Uterus (tissue), 4 donors: Measurements from ENCODE around the gene IGF2R. TPM values are rescaled to one million over a fixed set of nuclear protein-coding genes. Genes with fewer than 3 reads are reported as not detected.

Experiments
- DNase-seq, 2 donors: peaks; one replicate each; pipeline ENCODE4 v3.0.0-alpha.2; 2019 to 2020
- H3K27ac ChIP-seq, 2 donors: fragments of 200-600 bp; sonication (generic); 1 replicate in 1 of 2; 2 replicates in 1 of 2; pipeline ENCODE4 v1.5.1; 2016 to 2018
- H3K27me3 ChIP-seq, 2 donors: fragments of 200-600 bp; sonication (generic); one replicate each; pipeline ENCODE4 v1.5.1; 2018 to 2019; ENCODE audit warnings: control low read depth in 1 of 2
- H3K36me3 ChIP-seq, 2 donors: fragments of 200-600 bp; sonication (generic); one replicate each; pipeline ENCODE4 v1.5.1; 2019; ENCODE audit warnings: control low read depth in 1 of 2
- H3K4me1 ChIP-seq, 2 donors: fragments of 200-600 bp; sonication (generic); one replicate each; pipeline ENCODE4 v1.5.1; 2018 to 2019; ENCODE audit warnings: control low read depth in 1 of 2
- H3K4me3 ChIP-seq, 2 donors: fragments of 200-600 bp; sonication (generic); 1 replicate in 1 of 2; 2 replicates in 1 of 2; pipeline ENCODE4 v1.5.1; 2018 to 2019; ENCODE audit warnings: mild to moderate bottlenecking in 1 of 2
- H3K9me3 ChIP-seq, 2 donors: fragments of 200-600 bp; sonication (generic); one replicate each; pipeline ENCODE4 v1.5.1; 2019; ENCODE audit warnings: control low read depth in 1 of 2
- POLR2A ChIP-seq, 2 donors: fragments of 450-650 bp; IDR thresholded peaks; one replicate each; pipeline ENCODE4 v1.6.1; 2016; ENCODE audit warnings: antibody characterized with exemption in 2 of 2, mild to moderate bottlenecking in 1 of 2, moderate library complexity in 1 of 2
- intact Hi-C: fragments of 100-400 bp; cut with DNase I; formaldehyde crosslinking; loops from one replicate; pipeline ENCODE4 v1.15.1; 2023; ENCODE audit warnings: low total_unique reads
- total RNA-seq, 4 donors: library from RNA; depleted of rRNA in 3 of 4; stranded (reverse); fragments of >200 nt in 3 of 4; gene quantifications; one replicate each; pipeline versions ENCODE4 v1.1.0 to v1.2.4, GENCODE V29; 2014 to 2023
- TF ChIP-seq, protein P1 (sequence below), 4 experiments: fragments of 200-600 bp in 2 of 4; fragments of 450-650 bp in 2 of 4; sonication (generic) in 2 of 4; IDR thresholded peaks; one replicate each; pipeline ENCODE4 v1.5.1; 2016 to 2019; ENCODE audit warnings: antibody characterized with exemption in 4 of 4, mild to moderate bottlenecking in 2 of 4, moderate library complexity in 1 of 4
- donor health status: DM: yes; HTN: yes; CAD: no.

Gene IGF2R
- total RNA-seq, 4 donors from 2014 or later: 36.5 to 91.7 (median 61.7) TPM

DNA sequence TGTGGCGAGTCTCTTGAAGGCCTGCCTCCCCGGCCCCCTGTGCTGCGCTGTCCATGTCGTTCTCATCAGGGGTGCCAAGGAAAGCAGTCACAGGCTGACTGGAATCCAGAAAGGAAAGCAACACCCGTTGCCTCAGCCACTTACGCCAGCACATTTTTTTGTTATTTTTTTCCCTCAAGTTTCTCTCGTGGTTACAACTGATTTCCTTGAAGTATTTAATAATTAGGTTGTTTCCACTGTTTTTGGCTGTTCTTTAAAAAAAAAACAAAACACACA is 134.9 kb downstream of the IGF2R start:
- TF ChIP-seq, protein P1, sequence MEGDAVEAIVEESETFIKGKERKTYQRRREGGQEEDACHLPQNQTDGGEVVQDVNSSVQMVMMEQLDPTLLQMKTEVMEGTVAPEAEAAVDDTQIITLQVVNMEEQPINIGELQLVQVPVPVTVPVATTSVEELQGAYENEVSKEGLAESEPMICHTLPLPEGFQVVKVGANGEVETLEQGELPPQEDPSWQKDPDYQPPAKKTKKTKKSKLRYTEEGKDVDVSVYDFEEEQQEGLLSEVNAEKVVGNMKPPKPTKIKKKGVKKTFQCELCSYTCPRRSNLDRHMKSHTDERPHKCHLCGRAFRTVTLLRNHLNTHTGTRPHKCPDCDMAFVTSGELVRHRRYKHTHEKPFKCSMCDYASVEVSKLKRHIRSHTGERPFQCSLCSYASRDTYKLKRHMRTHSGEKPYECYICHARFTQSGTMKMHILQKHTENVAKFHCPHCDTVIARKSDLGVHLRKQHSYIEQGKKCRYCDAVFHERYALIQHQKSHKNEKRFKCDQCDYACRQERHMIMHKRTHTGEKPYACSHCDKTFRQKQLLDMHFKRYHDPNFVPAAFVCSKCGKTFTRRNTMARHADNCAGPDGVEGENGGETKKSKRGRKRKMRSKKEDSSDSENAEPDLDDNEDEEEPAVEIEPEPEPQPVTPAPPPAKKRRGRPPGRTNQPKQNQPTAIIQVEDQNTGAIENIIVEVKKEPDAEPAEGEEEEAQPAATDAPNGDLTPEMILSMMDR (IDR thresholded peaks at IDR 0.05): no peak
- TF ChIP-seq POLR2A (IDR thresholded peaks at IDR 0.05): no peak
- H3K4me3 ChIP-seq: no peak overlapping the region
- H3K27ac ChIP-seq: no peak overlapping the region

DNA sequence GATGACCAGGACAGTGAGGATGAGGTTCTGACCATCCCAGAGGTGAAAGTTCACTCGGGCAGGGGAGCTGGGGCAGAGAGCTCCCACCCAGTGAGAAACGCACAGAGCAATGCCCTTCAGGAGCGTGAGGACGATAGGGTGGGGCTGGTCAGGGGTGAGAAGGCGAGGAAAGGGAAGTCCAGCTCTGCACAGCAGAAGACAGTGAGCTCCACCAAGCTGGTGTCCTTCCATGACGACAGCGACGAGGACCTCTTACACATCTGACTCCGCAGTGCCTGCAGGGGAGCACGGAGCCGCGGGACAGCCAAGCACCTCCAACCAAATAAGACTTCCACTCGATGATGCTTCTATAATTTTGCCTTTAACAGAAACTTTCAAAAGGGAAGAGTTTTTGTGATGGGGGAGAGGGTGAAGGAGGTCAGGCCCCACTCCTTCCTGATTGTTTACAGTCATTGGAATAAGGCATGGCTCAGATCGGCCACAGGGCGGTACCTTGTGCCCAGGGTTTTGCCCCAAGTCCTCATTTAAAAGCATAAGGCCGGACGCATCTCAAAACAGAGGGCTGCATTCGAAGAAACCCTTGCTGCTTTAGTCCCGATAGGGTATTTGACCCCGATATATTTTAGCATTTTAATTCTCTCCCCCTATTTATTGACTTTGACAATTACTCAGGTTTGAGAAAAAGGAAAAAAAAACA is 136.1 kb downstream of the IGF2R start:
- Histone ChIP-seq H3K27ac (no peak overlapping the region), H3K36me3 (no peaks in the 10 kb centered on the region), H3K9me3 (no peaks in the 10 kb centered on the region), H3K4me3 (no peak overlapping the region), H3K27me3 (no peaks in the 10 kb centered on the region), H3K4me1 (no peaks in the 10 kb centered on the region)
- TF ChIP-seq POLR2A (IDR thresholded peaks at IDR 0.05): no peak
- TF ChIP-seq, protein P1 (IDR thresholded peaks at IDR 0.05): no peak
- intact Hi-C loops: no loop called here
- DNase-seq: no peak

More for the DNA sequence above, 134.9 kb downstream of the IGF2R start:
- intact Hi-C loops: no loop called here
- Histone ChIP-seq H3K9me3 (no peaks in the 10 kb centered on the region), H3K27me3 (no peaks in the 10 kb centered on the region), H3K36me3 (no peaks in the 10 kb centered on the region), H3K4me1 (no peaks in the 10 kb centered on the region)
- DNase-seq: no peak

DNA sequence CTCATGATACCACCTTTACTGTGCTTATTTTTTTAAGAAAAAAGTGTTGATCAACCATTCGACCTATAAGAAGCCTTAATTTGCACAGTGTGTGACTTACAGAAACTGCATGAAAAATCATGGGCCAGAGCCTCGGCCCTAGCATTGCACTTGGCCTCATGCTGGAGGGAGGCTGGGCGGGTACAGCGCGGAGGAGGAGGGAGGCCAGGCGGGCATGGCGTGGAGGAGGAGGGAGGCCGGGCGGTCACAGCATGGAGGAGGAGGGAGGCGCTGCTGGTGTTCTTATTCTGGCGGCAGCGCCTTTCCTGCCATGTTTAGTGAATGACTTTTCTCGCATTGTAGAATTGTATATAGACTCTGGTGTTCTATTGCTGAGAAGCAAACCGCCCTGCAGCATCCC is 137.1 kb downstream of the IGF2R start:
- Histone ChIP-seq H3K4me3 (no peak overlapping the region), H3K36me3 (no peaks in the 10 kb centered on the region), H3K9me3 (no peaks in the 10 kb centered on the region), H3K4me1 (no peaks in the 10 kb centered on the region), H3K27ac (no peak overlapping the region), H3K27me3 (no peaks in the 10 kb centered on the region)
- no peak for DNase-seq
- intact Hi-C loops: no loop called here
- TF ChIP-seq, protein P1 (IDR thresholded peaks at IDR 0.05): no peak
- no peak for TF ChIP-seq POLR2A (IDR thresholded peaks at IDR 0.05)

DNA sequence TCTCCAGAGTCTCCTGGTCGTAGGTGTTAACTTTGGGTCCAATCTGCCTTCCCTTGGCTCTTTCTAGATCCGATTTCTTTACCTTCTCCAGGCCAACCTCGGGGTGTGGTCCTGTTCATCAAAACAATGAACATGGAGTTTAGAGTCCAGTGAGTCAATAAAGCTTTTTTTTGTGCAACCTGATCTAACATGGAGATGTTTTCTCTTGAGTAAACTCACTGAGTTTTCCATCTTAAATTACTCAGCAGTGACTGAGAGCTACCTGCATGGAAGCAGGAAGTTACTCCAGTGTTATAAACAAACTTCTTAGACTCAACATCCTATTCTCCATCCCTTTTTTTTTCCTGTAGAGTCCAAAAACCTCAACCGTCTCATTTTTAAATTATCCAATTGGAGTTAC is 137.8 kb downstream of the IGF2R start:
- no peak for DNase-seq
- TF ChIP-seq, protein P1 (IDR thresholded peaks at IDR 0.05): no peak
- TF ChIP-seq POLR2A (IDR thresholded peaks at IDR 0.05): no peak
- Histone ChIP-seq H3K4me3 (no peak overlapping the region), H3K27ac (no peak overlapping the region), H3K27me3 (no peaks in the 10 kb centered on the region), H3K4me1 (no peaks in the 10 kb centered on the region), H3K36me3 (no peaks in the 10 kb centered on the region), H3K9me3 (no peaks in the 10 kb centered on the region)
- intact Hi-C loops: no loop called here

DNA sequence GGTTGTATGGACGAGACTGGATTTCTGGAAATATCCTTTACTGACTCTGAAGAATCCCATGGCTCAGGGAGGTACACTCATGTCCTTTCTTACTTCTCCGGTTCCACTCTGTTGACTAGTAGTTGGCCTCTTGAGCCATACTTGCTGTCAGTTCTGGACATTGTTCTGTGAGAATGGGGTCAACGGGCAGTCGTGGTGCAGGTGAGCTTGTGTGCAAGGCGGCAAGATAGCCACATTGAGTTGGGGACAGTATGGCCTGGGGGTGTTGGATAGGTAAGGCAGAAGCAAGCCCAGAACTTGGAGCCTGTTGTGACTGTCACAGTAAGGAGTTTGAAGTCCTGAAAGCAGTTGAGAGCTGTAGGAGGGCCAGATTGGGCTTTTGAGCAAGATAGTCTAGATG is 139.2 kb downstream of the IGF2R start:
- TF ChIP-seq, protein P1 (IDR thresholded peaks at IDR 0.05): no peak
- no peak for TF ChIP-seq POLR2A (IDR thresholded peaks at IDR 0.05)
- H3K4me1 ChIP-seq: no peaks in the 10 kb centered on the region
- H3K36me3 ChIP-seq: no peaks in the 10 kb centered on the region
- H3K27ac ChIP-seq: no peak overlapping the region
- H3K27me3 ChIP-seq: no peaks in the 10 kb centered on the region
- no peak overlapping the region for H3K4me3 ChIP-seq
- intact Hi-C loops: no loop called here
- DNase-seq: no peak
- no peaks in the 10 kb centered on the region for H3K9me3 ChIP-seq
